Tibial artery (tissue), 4 donors: ENCODE results near the gene TTC24.

Experiments used
- DNase-seq, 2 donors: peaks; one replicate each; pipeline ENCODE4 v3.0.0-alpha.2; 2019
- H3K27ac ChIP-seq, 2 donors: fragments of 200-600 bp; sonication (generic) in 1 of 2; 1 replicate in 1 of 2; 2 replicates in 1 of 2; pipeline ENCODE4 v1.5.1; 2018 to 2019; ENCODE audit warnings: mild to moderate bottlenecking in 1 of 2
- H3K27me3 ChIP-seq, 2 donors: fragments of 200-600 bp; sonication (generic) in 1 of 2; one replicate each; pipeline versions ENCODE4 v1.5.1 to v1.6.0; 2016 to 2019
- H3K36me3 ChIP-seq, 3 donors: fragments of 200-600 bp; sonication (generic) in 2 of 3; one replicate each; pipeline ENCODE4 v1.5.1; 2016 to 2019; ENCODE audit warnings: mild to moderate bottlenecking in 2 of 3
- H3K4me1 ChIP-seq, 4 donors: fragments of 200-600 bp; sonication (generic) in 2 of 4; 1 replicate in 3 of 4; 2 replicates in 1 of 4; pipeline ENCODE4 v1.5.1; 2016 to 2019
- H3K4me3 ChIP-seq, 2 donors: fragments of 200-600 bp; sonication (generic) in 1 of 2; 1 replicate in 1 of 2; 2 replicates in 1 of 2; pipeline ENCODE4 v1.5.1; 2018 to 2019; ENCODE audit warnings: mild to moderate bottlenecking in 2 of 2
- H3K9me3 ChIP-seq, 3 donors: fragments of 200-600 bp; sonication (generic) in 1 of 3; one replicate each; pipeline ENCODE4 v1.5.1; 2016 to 2019
- intact Hi-C: fragments of 100-400 bp; cut with DNase I; formaldehyde crosslinking; loops from one replicate; pipeline ENCODE4 v1.15.0; 2023; ENCODE audit warnings: low total_unique reads
- TF ChIP-seq, protein P1 (sequence below), 2 experiments: fragments of 200-600 bp in 1 of 2; fragments of 450-650 bp in 1 of 2; IDR thresholded peaks; one replicate each; pipeline ENCODE4 v1.5.1; 2017 to 2019; ENCODE audit warnings: antibody characterized with exemption in 2 of 2, mild to moderate bottlenecking in 1 of 2, moderate library complexity in 1 of 2

Gene TTC24

DNA sequence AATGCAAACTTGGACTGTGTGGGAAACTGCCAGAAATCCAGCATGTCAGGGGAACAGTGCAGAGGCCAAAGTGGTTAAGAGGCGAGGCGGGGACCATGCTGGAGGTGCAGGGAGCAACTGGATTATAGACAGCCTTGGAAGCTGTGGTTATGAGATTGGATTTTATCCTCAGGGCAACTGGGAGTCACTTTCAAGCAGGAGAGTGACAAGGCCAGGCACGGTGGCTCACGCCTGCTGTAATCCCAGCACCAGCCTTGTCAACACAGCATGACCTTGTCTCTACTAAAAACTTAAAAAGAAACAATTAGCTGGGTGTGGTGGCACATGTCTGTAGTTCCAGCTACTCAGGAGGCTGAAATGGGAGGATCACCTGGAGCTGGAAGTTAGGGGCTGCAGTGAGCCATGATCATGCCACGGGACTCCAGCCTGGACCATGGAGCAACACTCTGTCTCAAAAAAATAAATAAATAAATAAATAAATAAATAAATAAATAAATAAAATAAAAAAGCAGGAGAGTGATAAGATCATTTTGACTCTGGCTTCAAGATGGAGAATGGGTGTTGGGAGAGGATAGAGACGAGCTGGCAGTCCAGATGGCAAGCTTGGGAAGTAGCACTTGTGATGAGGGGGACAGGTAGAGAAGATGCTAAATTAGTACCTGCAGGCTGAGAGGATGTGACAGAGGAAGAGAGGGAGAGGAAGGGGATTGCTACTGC is 43.2 kb downstream of the TTC24 start:
- no peaks in the 10 kb centered on the region for H3K36me3 ChIP-seq
- TF ChIP-seq, protein P1, sequence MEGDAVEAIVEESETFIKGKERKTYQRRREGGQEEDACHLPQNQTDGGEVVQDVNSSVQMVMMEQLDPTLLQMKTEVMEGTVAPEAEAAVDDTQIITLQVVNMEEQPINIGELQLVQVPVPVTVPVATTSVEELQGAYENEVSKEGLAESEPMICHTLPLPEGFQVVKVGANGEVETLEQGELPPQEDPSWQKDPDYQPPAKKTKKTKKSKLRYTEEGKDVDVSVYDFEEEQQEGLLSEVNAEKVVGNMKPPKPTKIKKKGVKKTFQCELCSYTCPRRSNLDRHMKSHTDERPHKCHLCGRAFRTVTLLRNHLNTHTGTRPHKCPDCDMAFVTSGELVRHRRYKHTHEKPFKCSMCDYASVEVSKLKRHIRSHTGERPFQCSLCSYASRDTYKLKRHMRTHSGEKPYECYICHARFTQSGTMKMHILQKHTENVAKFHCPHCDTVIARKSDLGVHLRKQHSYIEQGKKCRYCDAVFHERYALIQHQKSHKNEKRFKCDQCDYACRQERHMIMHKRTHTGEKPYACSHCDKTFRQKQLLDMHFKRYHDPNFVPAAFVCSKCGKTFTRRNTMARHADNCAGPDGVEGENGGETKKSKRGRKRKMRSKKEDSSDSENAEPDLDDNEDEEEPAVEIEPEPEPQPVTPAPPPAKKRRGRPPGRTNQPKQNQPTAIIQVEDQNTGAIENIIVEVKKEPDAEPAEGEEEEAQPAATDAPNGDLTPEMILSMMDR (IDR thresholded peaks at IDR 0.05) = no peak
- no peaks in the 10 kb centered on the region for H3K9me3 ChIP-seq
- peaks cover 0 to 29% (median 21%) of the 10 kb centered on the region in 4 donors for H3K4me1 ChIP-seq
- H3K27ac ChIP-seq = no peak overlapping the region
- no peak for DNase-seq
- H3K27me3 ChIP-seq = peaks cover 0 to 46% of the 10 kb centered on the region in 2 donors
- intact Hi-C loops = loop anchor here (5.0 kb wide), 1 partner anchor 50 kb away; no protein-coding TSS in a partner anchor
- no peak overlapping the region for H3K4me3 ChIP-seq

DNA sequence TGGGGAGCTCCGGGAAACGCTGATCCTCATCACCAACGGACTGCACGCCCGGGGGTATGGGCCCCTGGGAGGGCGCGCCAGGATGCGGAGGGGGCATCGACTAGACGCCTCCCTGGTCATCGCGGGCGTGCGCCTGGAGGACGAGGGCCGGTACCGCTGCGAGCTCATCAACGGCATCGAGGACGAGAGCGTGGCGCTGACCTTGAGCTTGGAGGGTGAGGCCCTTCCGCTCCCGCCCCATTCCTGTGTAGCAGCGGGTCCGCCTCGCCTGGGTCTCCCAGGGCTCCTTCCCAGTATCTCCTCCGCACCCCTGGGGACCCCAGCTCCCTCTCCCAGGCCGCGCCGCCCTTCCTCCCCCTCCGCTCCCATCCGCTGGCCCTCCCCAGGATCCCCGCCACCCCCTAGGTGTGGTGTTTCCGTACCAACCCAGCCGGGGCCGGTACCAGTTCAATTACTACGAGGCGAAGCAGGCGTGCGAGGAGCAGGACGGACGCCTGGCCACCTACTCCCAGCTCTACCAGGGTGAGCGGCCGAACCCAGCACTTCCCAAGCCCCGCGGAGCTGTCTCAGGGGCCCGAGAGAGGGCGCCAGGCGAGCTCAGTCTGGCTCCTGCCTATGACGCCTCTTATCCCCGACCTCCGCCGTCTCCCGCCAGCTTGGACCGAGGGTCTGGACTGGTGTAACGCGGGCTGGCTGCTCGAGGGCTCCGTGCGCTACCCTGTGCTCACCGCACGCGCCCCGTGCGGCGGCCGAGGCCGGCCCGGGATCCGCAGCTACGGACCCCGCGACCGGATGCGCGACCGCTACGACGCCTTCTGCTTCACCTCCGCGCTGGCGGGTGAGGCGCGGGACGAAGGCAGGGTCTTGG is 44.7 kb downstream of the TTC24 start:
- peaks cover 0 to 50% of the 10 kb centered on the region in 2 donors for H3K27me3 ChIP-seq
- peak overlapping the region; percentile 72 to 74 for H3K27ac ChIP-seq
- DNase-seq = peak; percentile 44 to 76
- H3K36me3 ChIP-seq = no peaks in the 10 kb centered on the region
- intact Hi-C loops = loop anchor here (5.0 kb wide), 1 partner anchor 48 kb away; no protein-coding TSS in a partner anchor
- H3K4me1 ChIP-seq = peaks cover 0 to 29% (median 21%) of the 10 kb centered on the region in 4 donors
- no peaks in the 10 kb centered on the region for H3K9me3 ChIP-seq
- H3K4me3 ChIP-seq = peak overlapping the region; percentile 45 to 48
- TF ChIP-seq, protein P1 (IDR thresholded peaks at IDR 0.05) = peak; percentile 26 to 34

DNA sequence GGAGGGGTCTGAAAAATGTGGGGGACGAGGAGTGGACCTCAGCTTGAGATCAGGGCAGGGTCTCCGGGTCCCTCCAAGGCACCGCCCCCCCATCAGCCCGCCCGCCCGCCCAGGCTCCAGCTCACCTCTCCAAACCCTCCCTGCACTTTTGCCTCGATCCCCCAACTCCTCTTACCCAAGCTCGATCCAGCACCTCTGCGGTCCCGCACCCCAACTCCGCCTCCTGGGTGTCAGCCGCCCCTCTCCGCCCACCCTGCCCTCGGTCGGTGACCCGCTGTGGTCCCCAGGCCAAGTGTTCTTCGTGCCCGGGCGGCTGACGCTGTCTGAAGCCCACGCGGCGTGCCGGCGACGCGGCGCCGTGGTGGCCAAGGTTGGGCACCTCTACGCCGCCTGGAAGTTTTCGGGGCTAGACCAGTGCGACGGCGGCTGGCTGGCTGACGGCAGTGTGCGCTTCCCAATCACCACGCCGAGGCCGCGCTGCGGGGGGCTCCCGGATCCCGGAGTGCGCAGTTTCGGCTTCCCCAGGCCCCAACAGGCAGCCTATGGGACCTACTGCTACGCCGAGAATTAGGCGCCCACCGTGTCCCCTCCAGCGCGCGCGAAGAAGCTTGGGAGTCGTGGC is 45.4 kb downstream of the TTC24 start:
- Histone ChIP-seq H3K9me3 (no peaks in the 10 kb centered on the region), H3K36me3 (no peaks in the 10 kb centered on the region), H3K4me3 (peak overlapping the region; percentile 45 to 48), H3K27me3 (peaks cover 0 to 51% of the 10 kb centered on the region in 2 donors), H3K4me1 (peaks cover 0 to 29% (median 21%) of the 10 kb centered on the region in 4 donors), H3K27ac (peak overlapping the region; percentile 72 to 74)
- intact Hi-C loops = loop anchor here (5.0 kb wide), 2 partner anchors 47 to 178 kb away; no protein-coding TSS in a partner anchor
- TF ChIP-seq, protein P1 (IDR thresholded peaks at IDR 0.05) = no peak
- DNase-seq = no peak

DNA sequence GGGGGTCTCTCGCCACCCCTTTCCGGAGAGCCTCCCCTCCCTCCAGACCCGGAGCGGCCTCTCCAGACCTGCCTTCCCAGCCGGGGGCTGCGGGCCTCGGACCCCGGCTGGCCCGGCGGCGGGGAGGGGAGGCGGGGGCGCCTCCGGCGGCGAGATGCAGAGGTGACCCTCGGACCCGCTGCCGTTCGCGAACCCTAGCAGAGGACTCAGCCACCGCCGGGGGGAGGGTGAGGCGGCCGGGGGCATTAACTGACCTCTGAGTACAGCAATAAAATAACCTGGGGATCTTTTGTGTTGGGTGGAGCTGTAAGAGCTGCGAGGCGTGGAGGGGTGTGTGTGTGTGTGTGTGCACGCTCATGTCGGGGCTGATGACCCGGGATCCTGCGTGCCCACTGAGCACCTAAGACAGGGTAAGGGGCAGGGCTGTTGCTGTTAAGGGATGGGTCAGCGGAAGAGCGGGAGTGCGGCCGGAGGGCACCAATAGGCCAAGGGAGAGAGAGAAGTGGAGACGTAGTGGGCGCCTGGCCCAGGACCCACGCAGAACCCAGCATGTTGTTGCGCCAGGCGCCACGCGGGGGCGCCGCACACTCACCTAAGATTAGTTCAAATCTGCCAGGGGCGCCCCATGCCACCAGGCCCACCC is 46.0 kb downstream of the TTC24 start:
- Histone ChIP-seq H3K4me3 (peak overlapping the region; percentile 45 to 48), H3K27ac (peak overlapping the region; percentile 72 to 74), H3K9me3 (no peaks in the 10 kb centered on the region), H3K27me3 (peaks cover 0 to 58% of the 10 kb centered on the region in 2 donors), H3K36me3 (no peaks in the 10 kb centered on the region), H3K4me1 (peaks cover 0 to 29% (median 21%) of the 10 kb centered on the region in 4 donors)
- peak; percentile 45 to 77 for DNase-seq
- TF ChIP-seq, protein P1 (IDR thresholded peaks at IDR 0.05) = peak; percentile 79 to 84
- intact Hi-C loops = loop anchor here (2.0 to 5.0 kb wide), 3 partner anchors 31 to 178 kb away; no protein-coding TSS in a partner anchor

DNA sequence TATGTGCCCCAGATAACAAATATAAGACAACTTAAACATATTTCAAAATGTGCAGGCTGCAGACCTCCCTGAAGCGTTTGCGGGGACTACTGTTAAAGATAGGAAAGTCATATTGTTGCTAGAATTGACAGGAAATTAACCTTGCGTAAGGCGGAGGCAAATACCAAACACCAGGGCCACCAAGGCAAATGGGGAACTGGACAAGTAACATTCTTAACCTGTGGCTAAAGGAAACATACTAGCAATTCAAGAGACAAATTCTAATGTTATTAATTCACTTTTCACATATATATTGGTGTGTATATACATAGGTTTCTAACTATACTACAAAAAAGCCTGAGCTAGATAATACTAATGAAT is 46.5 kb downstream of the TTC24 start:
- Histone ChIP-seq H3K9me3 (no peaks in the 10 kb centered on the region), H3K4me3 (peak overlapping the region; percentile 45 to 48), H3K36me3 (no peaks in the 10 kb centered on the region), H3K4me1 (peaks cover 0 to 29% (median 21%) of the 10 kb centered on the region in 4 donors), H3K27ac (no peak overlapping the region), H3K27me3 (peaks cover 0 to 61% of the 10 kb centered on the region in 2 donors)
- intact Hi-C loops = loop anchor here (2.0 to 5.0 kb wide), 3 partner anchors 31 to 179 kb away; no protein-coding TSS in a partner anchor
- TF ChIP-seq, protein P1 (IDR thresholded peaks at IDR 0.05) = no peak
- DNase-seq = no peak
